ENCODE data around the gene EGLN3.

DNA sequence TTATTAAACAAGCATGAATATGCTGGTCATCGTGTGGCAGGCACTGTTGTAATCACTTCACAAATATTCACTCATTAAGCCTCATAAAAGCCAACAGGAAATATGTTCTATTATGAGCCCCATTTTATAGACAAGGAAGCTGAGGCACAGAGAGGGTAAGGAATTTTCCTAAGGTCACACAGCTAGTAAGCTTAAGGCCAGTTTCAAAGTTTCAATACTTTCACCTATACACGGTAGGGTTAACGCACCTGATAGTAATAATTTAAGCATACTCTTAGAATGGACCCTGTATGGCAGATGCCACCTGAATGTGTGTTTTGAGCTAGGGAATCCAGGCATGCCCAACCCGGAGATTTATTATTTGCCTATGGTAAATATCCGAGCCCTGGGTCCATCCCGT, 39.8 kb downstream of the EGLN3 start:
- no peak for TF ChIP-seq POLR2A (IDR thresholded peaks at IDR 0.05; ENCODE audit: low read depth, low read length)
- TF ChIP-seq TAF1 (IDR thresholded peaks at IDR 0.05; ENCODE audit: low read depth, low read length) = no peak
